Brain pericyte (primary cell): ENCODE data around the gene ZNHIT6.
"Not testable (repeated sequence)": the region's sequence is repeated elsewhere in the genome, so short reads cannot be mapped to it uniquely, and the experiment has no call there.

ENCODE experiments used
- DNase-seq: peaks from one replicate; pipeline ENCODE4 v3.0.0-alpha.2; 2012; ENCODE audit warnings: low read depth, low spot score

The ZNHIT6 gene

GRCh38 chr1:85672031-85672660 is 36.1 kb downstream of the ZNHIT6 start:
- DNase-seq: no peak

GRCh38 chr1:85665932-85666331 is 42.3 kb downstream of the ZNHIT6 start:
- no peak for DNase-seq

- DNase-seq: no peak
Observed at GRCh38 chr1:85663382-85663781, 44.9 kb downstream of the ZNHIT6 start.

GRCh38 chr1:85661767-85662166 is 46.5 kb downstream of the ZNHIT6 start:
- DNase-seq: no peak

GRCh38 chr1:85660541-85660940 is 47.7 kb downstream of the ZNHIT6 start:
- no peak for DNase-seq

DNA sequence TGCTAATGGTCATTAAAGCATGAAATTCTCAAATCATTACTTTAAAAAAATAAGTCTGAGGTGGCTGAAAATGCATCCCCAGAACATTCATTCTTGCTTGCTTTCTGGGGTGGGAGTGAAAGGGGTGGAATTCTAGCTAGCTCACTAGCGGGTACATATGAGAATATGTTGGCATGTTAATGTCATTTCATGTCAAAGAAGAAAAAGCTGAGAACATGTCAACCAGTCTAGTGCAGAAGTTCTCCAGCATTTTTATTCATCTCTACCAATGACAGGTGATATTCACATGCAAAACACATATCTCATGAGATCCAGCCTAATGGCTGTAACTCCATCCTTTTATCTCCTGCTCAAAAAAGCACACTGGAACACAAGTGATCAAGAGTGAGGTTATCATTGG is 49.1 kb downstream of the ZNHIT6 start:
- no peak for DNase-seq

- DNase-seq: no peak
Observed at GRCh38 chr1:85656948-85657347, 51.3 kb downstream of the ZNHIT6 start.

DNA sequence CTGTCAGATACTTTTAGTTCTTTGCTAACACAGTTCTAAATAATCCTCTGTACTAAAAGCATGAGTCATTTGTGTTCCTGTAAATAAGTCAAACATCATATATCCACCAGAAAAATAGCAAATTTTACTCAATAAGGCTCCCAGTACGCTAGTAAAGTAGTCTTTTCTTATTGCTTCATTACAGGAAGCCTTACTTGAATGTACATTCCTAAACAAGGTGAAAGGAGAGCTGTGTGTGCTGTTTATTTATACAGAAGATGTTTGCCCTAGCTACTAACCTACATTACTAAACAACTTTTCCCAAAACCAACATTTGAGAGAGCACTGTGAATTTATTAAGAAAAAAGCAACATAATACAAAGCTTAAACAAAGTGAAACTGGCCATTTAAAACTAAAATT is 52.0 kb downstream of the ZNHIT6 start:
- no peak for DNase-seq

DNA sequence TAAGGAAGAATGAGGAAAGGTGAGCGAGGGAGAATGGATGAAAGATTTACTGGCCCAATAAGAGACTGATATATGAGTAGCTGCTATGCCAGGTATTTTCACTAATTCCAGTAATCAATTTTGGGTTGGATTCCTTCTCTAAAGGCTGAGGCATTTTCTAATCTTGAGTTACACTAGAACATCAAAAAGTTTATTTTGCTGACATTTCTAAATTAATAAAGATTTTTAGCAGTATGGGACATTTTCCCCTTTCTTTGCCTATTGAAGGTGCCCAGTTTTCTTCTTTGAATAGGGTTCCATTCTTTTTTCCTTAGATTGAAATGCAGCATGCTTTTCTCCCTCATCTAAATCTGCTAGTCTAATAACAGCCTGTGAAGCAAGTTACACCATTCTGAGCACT is 52.9 kb downstream of the ZNHIT6 start:
- no peak for DNase-seq

GRCh38 chr1:85654066-85654782 is 54.0 kb downstream of the ZNHIT6 start:
- DNase-seq: no peak

DNA sequence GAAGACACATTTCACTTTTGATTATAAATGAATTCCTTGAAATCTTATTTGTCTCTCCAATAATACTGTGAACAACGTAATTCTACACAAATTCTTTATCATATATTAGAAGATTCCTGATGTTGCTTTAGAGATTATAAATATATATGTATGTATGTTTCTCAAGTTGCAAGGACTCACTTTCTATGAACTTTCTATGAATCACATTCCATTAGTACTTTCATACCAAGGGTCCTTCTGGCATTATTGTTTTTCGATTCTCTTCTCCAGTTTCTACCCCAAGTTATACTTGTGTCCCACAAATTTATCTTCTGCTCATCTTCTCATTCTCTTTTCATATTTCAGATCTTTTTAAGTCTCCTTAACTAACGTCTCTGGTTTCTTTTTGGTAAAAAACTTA is 55.9 kb downstream of the ZNHIT6 start:
- no peak for DNase-seq

- DNase-seq: no peak
Observed at GRCh38 chr1:85650645-85651044, 57.6 kb downstream of the ZNHIT6 start.

DNA sequence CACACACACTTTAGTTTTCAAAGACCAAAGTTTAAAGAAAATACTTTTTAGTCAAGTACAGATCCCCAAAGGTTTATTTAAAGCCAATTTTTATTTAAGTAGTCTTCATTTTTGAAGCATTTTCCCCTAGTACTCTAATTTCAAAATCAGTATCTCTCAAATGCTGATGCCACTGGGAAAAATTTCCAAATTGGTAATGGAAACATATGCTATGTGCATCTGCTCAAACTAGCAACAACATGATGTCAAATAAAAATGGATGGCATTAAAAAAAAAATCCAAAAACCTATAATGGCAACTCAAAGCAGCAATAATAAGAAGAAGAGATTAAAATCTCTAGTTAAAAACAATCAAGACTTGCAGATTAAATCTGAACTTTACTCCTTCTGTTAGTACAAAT is 58.6 kb downstream of the ZNHIT6 start:
- no peak for DNase-seq

DNA sequence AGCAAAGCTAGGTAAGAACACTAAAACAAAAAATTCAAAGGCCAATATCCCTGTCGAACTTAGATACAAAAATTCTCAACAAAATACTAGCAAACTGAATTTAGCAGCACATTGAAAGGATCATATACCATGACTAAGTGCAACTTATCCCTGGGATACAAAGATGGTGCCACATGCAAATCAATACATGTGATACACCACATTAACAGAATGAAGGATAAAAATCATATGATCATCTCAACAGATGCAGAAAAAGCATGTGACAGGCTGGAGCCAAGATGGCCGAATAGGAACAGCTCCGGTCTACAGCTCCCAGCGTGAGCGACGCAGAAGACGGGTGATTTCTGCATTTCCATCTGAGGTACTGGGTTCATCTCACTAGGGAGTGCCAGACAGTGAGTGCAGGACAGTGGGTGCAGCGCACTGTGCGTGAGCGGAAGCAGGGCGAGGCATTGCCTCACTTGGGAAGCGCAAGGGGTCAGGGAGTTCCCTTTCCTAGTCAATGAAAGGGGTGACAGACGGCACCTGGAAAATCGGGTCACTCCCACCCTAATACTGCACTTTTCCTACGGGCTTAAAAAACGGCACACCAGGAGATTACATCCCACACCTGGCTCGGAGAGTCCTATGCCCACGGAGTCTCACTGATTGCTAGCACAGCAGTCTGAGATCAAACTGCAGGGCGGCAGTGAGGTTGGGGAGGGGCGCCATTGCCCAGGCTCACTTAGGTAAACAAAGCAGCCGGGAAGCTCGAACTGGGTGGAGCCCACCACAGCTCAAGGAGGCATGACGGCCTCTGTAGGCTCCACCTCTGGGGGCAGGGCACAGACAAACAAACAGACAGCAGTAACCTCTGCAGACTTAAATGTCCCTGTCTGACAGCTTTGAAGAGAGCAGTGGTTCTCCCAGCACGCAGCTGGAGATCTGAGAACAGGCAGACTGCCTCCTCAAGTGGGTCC is 66.4 kb downstream of the ZNHIT6 start:
- not testable (repeated sequence) for DNase-seq

GRCh38 chr1:85639920-85640319 is 68.3 kb downstream of the ZNHIT6 start:
- DNase-seq: not testable (repeated sequence)

- no peak for DNase-seq
Observed at GRCh38 chr1:85638412-85638811, 69.8 kb downstream of the ZNHIT6 start.

DNA sequence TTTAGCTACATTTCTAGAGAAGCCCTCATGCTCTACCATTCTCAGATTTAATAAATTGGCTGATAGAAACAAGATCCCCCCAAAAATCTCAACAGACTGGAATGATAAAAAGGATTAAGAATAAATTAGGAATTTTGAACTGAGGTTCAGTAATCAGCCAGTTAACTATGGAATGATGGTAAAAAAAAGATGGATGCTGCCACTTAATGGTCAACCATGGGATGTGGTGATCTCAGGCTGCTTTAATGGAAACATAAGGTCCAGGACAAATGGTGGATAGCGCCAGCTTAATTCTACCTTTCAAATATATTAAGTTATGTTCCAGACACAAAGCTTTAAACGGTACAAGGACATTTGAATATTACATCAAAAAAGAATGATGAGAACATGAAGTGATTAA is 77.7 kb downstream of the ZNHIT6 start:
- no peak for DNase-seq

DNA sequence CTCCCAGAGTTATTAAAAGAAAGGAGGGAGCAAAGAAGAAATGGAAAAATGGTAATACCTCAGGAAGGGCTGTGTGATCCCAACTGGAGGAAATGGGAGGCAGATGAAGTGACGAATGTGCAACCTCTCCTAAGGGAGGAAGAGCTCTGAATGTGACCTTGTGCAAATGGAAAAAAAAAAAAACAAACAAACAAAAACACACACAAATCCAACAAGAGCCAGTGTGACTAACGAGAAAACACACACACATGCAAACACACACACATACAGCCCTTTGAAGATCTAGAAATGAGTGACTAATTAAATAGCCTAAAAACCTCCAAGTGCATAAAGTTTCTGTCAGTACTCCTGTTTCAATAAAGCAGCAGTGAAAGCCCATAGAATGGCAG is 78.7 kb downstream of the ZNHIT6 start:
- no peak for DNase-seq

DNA sequence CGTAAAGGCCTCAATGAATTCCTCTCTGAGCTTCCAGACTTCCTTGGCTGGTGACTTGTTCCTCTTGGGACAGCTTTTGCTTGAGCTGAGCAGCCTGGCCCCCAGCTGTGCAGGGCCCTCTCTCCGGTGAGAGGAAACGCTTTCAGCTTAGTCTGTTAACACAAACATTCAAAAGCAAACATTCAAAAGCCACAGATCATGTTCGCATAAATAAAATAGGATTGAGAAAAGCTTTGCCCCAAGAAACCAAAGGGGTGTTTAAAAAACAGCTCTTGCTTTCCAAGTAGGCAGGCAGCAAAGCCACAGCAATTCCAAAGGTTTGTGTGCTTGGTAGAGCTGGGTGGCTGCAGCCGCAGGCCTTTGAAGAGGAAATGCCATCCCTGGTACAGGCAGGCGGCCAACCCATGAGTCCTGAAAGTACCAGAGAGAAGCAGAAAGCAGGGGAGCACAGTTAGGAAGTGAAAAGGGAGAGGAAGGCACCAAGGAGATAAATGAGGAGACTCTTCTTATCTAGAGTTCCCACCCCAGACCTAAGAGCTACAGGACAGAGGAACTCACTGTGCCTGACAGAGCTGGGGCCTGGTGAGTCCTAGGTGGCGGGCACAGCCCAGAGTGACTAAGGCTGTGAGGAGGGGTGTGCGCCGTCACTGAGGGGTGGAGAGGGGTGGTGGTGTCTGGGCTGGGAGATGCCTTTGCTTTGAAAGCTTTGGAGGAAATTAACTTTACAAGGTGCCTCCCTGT is 79.3 kb downstream of the ZNHIT6 start:
- DNase-seq: peak; percentile 84

- DNase-seq: no peak
Observed at GRCh38 chr1:85626818-85627217, 81.4 kb downstream of the ZNHIT6 start.

GRCh38 chr1:85624361-85624760 is 83.9 kb downstream of the ZNHIT6 start:
- DNase-seq: no peak

GRCh38 chr1:85623061-85623471 is 85.2 kb downstream of the ZNHIT6 start:
- peak; percentile 53 for DNase-seq
